Tongue (tissue), 2 donors: Measurements from ENCODE around the gene MRAP2. TPM values are rescaled to one million over a fixed set of nuclear protein-coding genes. Genes with fewer than 3 reads are reported as not detected.
"Not testable (repeated sequence)": the region's sequence is repeated elsewhere in the genome, so short reads cannot be mapped to it uniquely, and the experiment has no call there.

Experiments used
- DNase-seq: peaks from one replicate; pipeline ENCODE4 v3.0.0-alpha.2; 2015
- total RNA-seq: library from RNA; depleted of rRNA; stranded (reverse); fragments of >200 nt; gene quantifications from one replicate; pipeline ENCODE4 v1.2.3, GENCODE V29; 2014

MRAP2 gene
- total RNA-seq, 1 donor from 2014 or later = 32.9 TPM

DNA sequence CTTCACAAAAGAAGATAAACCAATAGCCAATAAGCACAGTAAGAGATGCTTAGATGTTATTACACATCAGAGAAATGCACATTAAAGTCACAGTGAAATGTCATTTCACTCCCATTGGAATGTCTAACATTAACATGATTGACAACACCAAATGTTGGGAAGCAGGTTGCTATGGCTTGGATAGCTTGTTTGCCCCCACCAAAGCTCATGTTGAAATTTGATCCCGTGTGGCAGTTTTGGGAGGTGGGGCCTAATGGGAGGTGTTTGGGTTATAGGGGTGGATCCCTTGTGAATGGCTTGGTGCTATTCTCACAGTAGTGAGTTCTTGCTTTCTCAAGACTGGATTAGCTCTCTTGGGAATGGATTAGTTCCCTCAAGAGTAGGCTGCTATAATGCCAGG is 44.8 kb downstream of the MRAP2 start:
- peak; percentile 88 for DNase-seq

DNA sequence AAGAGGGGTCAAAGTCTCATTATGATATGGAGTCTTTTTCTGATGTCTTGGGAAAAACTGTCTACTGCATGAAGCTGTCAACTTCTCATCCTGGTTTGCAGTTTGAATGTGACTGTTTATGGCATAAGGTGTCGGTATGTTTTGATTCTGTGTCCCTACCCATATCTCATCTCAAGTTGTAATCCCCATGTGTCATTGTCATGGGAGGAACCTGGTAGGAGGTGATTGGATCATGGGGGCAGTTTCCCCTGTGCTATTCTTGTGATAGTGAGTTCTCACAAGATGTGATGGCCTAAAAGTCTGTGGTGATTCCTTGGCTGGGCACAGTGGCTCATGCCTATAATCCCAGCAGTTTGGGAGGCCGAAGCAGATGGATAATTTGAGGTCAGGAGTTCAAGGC is 47.6 kb downstream of the MRAP2 start:
- DNase-seq = no peak

DNA sequence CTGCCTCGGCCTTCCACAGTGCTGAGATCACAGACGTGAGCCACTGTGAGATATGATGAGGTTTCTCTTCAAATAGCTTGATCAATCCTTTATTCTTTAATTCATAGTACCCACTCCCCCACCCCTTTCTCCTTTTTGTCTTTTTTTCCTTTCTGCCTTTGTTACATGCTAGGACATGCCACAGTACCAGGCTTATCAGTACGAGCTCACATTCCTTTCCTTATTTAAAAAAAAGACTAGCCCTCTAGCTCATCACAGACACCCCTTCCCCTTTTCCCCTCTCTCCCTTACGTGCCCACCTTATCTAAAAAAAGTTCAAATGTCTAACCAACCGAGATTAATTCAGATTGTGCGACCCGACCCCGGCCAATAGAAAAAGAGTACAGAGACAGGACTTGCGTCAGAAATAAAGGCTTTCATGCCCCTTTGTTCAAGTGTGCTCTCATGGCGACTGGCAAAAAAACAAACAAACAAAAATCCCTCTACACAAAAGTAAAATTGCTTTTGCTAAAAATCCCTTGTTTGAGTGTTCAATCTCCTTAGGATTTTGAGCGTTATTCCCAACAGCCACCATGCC is 49.2 kb downstream of the MRAP2 start:
- DNase-seq = no peak

DNA sequence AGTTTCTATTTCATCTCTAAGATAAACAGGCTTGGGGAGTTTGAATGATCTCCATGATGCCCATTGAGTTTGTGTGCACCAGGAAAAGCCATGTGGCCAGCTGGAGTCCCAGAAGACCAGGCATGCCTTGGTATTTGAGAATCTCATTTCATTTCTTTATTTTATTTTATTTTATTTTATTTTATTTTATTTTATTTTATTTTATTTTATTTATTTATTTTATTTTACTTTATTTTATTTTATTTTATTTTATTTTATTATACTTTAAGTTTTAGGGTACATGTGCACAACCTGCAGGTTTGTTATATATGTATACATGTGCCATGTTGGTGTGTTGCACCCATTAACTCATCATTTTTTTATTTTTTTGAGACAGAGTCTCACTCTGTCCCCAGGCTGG is 51.1 kb downstream of the MRAP2 start:
- DNase-seq = not testable (repeated sequence)

DNA sequence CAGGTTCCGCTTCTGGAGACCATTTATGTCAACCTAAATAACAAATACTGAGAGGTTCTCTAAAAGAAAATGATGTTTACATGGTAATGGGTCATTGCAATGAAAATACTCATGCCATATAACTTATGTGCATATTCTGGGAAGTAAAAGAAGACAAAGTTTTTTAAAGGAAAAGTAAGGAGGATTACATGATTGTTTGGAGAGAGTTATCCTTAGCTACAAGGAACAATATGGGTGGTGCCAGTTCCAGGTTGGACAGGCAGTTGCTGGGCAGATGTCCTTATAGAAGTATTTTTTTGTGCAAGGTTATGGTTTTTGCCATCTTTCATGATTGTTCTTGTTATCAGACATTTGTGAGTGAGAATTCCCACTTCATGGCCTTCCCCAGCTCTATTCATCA is 52.5 kb downstream of the MRAP2 start:
- no peak for DNase-seq

DNA sequence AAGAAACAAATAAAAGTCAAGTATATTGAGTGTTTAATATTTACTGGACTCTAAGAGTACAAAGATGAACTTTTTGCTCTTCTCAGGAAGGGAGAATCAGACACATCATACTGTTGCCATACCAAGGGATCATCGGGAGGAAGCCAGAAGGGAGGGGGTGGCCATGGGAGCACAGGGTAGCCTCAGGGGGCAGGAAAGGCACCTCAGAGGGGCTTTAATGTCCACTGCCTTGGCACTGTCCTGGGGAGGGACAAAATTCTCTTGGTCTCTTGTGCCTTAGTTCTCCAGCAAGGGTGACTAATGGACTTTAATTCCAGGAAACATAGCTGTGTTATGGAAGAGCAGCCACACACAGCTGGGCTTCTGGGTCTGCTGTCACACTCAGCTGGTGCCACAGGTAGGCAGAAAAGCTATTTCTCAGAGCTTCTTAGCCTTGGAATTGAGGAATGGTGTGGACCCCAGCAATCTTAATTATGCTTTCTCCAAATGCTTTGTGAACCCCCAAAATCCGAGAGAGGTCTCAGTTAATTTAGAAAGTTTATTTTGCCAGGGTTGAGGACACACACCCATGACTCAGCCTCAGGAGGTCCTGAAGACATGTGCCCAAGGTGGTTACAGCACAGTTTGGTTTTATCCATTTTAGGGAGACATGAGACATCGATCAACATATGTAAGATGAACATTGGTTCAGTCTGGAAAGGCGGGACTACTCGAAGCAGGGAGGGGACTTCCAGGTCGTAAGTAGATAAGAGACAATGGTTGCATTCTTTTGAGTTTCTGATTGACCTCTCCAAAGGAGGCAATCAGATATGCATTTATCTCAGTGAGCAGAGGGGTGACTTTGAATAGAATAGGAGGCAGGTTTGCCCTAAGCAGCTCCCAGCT is 53.2 kb downstream of the MRAP2 start:
- DNase-seq = no peak

DNA sequence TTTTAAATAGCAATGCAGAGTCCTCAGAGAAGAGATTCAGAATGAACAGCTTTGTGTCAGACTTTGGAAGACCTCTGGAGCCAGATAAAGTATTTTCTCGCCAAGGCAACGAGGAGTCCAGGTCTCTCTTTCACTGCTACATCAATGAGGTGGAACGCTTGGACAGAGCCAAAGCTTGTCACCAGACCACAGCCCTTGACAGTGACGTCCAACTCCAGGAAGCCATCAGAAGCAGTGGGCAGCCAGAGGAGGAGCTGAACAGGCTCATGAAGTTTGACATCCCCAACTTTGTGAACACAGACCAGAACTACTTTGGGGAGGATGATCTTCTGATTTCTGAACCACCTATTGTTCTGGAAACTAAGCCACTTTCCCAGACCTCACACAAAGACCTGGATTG is 55.5 kb downstream of the MRAP2 start:
- no peak for DNase-seq

DNA sequence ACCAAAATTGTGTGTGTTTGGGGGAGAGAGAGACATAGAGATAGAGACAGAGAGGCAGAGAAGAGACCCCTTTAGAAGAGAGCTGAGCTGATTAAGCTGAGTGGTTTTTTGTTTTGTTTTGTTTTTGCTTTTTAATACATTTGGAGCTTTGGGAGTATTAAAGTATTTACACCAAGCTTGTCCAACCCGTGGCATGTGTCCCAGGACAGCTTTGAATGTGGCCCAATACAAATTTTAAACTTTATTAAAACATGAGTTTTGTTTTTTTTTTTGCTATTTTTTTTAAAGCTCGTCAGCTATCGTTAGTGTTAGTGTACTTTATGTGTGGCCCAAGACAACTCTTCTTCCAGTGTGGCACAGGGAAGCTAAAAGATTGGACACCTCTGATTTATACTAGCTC is 56.0 kb downstream of the MRAP2 start:
- DNase-seq = no peak

DNA sequence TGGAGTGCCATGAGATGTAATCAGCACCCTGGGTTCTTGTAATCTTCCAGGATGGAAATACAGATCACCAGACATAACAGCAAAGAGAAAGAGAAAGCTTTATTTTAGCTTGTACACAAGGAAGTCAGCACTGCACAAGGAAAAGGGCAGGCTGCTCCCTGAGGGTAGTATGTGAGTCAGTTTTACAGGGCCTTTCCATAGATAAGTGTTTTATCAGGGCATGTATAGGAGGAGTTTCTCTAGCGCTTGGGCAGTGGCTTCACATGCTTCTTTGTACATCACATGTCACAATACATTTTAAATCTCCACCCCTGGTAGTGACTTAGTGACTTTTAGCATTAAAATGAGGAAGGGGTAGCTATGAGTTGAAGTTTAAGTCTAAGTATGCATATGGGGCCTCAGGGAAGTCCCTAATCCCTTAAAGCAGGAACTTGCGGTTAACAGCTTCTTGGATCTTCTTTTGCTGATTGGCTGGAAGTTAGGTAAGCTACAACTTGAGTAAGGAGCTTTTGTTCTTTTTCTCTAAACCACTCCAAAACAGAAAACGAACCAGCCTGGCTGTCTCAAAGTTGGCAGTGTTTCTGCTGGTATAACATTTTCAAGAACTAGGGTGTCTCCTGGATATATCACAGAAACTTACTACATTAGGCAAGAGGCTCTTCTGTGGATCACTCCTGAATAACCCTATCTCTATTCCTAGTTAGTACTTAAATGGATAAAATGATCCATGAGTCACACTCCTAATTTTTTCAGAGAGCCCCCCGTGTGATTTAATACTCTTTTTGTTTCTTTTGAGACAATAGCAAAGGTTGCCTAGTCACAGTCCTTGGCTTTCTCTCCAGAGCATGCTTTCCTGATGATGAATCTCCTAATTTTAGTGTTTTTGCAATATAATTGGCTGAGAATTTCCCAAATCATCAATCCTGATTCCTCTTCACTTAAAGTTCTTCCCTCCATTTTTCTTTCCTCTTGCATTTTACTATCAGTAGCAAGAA is 60.2 kb downstream of the MRAP2 start:
- no peak for DNase-seq

DNA sequence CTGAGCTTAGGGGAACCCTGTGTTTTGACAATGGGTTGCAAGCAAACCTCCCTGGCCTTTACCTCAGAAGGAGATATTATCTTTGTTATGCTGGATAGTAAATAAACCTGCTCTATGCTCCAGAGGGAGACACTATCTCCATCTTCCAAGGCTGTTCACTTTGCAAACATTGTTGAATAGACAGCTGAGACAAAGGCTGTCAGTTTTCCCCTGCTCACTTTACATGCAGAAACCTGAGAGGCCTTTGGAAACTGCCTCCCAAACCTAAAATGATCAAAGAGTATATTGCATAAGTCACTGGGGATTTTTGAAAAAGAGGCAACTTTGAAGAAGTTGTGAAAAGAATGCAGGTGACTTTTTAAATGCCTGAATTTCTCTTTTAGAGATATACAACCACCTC is 61.6 kb downstream of the MRAP2 start:
- DNase-seq = no peak

DNA sequence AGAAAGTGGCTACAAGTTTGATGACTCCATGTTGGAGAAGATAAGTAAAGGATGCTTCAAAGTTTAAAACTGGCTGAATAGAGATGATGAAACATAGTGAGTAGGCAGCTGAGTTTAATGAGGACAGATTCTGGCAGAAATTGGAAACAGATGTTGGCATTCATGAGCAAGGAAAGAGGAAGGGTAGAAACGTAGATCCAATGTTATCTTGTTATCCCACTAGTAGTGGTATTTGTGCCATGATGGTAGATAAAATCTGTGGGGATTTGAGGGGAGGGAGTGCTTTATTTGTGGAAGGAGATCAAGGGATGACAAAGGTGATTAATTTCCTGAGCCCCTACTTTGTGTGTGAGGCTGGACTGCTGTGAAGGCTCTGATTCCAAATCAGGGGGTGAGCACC is 69.5 kb downstream of the MRAP2 start:
- no peak for DNase-seq

DNA sequence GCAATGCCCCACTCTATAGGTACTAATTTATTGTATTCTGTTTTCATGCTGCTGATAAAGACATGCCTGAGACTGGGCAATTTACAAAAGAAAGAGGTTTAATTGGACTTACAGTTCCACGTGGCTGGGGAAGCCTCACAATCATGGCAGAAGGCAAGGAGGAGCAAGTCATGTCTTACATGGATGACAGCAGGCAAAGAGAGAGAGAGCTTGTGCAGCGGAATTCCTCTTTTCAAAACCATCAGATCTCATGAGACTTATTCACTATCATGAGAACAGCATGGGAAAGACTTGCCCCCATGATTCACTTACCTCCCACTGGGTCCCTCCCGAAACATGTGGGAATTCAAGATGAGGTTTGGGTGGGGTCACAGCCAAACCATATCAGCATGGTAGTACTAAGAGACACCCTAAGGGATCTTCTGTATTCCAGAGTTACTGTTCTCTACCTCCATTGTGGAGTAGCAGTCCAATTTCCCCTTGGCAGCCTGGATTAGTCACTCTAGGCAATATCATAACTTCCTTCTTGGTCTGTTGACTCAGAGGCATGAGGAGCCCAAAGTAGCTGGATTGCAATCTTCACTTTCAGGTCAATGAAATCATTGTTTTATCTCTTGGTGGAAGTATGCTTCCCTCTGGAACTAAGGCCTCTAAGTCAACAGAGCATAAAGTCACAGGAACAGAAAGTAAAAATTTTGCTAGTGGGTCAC is 71.8 kb downstream of the MRAP2 start:
- not testable (repeated sequence) for DNase-seq

DNA sequence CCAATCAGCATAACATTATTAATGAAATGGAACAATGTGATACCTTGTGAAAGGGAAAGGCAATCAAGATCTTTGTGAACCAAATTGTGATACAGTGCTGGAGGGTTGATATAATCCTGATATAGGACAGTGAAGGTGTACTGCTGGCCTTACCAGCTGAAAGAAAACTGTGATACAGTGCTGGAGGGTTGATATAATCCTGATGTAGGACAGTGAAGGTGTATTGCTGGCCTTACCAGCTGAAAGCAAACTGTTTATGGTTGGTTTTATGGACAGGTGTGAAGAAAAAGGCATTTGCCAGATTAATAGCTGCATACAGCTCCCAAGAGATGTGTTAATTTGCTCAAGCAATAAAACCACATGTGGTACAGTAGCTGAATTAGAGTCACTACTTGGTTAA is 73.9 kb downstream of the MRAP2 start:
- no peak for DNase-seq

DNA sequence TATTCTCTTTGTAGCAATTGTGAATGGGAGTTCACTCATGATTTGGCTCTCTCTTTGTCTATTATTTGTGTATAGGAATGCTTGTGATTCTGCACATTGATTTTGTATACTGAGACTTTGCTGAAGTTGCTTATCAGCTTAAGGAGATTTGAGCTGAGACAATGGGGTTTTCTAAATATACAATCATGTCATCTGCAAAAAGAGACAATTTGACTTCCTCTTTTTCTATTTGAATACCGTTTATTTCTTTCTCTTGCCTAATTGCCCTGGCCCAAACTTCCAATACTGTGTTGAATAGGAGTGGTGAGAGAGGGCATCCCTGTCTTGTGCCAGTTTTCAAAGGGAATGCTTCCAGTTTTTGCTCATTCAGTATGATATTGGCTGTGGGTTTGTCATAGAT is 77.8 kb downstream of the MRAP2 start:
- DNase-seq = not testable (repeated sequence)

DNA sequence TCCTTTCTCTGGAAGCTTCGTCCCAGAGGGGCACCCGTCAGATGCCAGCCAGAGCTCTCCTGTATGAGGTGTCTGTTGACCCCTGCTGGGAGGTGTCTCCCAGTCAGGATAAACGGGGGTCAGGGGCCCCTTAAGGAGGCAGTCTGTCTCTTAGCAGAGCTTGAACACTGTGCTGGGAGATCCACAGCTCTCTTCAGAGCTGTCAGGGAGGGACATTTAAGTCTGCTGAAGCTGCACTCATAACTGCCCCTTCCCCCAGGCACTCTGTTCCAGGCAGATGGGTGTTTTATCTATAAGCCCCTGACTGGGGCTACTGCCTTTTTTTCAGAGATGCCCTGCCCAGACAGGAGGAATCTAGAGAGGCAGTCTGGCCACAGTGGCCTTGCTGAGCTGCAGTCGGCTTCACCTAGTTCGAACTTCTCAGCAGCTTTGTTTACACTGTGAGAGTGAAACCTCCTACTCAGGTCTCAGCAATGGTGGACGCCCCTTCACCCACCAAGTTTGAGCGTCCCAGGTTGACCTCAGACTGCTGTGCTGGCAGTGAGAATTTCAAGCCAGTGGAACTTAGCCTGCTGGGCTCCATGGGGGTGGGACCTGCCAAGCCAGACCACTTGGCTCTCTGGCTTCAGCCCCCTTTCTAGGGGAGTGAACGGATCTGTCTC is 81.5 kb downstream of the MRAP2 start:
- DNase-seq = not testable (repeated sequence)

DNA sequence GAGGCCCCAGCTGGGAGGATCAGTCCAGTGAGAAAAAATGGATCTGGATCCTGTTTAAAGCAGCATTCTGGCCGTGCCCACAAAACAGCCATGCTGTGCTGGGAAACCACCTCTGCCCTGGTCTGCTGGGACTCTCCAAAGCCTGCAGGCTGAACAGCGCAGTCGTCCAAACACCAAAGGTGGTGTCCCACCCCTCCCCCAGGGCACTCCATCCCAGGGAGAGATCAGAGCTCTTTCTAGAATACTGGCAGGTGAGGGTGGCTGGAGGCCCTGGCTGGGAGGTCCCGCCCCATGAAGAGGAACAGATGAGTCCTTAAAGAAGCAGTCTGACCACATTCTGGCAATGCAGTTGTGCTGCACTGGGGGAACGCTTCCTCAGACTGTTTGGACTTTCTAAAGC is 84.6 kb downstream of the MRAP2 start:
- no peak for DNase-seq

DNA sequence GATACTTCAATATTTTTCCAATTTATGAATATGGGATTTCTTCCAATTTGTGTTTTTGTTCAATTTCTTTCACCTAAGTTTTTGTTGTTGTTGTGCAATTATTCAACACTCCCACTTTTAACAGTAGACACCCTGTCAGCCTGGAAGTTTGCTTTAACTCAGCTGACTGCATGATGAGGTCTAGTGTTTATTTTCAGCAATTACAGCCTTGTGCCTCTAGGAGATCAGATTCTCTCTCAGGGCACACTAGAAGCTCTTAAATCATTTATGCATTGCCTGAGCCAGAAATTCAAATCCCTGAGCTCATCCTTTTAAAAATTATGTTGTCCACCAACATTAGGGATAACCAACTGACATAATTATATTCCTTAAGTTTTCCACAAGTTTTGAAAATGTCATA is 85.7 kb downstream of the MRAP2 start:
- peak; percentile 14 for DNase-seq

DNA sequence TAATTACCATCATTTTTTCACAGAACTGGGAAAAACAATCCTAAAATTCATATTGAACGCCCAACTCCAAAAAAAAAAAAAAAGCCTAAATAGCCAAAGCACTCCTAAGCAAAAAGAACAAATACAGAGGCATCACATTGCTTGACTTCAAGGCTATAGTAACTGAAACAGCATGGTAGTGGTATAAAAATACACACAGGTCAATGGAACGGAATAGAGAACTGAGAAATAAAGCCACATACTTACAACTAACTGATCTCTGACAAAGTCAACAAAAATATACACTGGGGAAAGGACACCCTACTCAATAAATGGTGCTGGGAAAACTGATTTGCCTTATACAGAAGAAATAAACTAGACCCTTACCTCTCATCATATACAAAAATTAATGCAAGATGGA is 89.6 kb downstream of the MRAP2 start:
- DNase-seq = no peak

DNA sequence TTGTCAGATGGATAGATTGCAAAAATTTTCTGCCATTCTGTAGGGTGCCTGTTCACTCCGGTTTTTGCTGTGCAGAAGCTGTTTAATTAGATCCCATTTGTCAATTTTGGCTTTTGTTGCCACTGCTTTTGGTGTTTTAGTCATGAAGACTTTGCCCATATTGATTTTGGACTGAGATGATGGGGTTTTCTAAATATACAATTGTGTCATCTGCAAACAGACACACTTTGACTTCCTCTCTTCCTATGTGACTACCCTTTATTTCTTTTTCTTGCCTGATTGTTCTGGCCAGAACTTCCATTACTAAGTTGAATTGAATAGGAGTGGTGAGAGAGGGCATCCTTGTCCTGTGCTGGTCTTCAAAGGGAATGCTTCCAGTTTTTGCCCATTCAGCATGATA is 96.0 kb downstream of the MRAP2 start:
- DNase-seq = not testable (repeated sequence)

DNA sequence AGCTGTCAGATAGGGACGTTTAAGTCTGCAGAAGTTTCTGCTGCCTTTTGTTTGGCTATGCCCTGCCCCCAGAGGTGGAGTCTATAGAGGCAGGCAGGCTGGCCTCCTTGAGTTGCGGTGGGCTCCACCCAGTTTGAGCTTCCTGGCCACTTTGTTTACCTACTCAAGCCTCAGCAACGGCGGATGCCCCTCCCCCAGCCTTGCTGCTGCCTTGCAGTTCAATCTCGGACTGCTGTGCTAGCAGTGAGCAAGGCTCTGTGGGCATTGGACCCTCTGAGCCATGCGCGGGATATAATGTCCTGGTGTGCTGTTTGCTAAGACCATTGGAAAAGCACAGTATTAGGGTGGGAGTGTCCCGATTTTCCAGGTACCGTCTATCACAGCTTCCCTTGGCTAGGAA is 99.8 kb downstream of the MRAP2 start:
- DNase-seq = not testable (repeated sequence)

DNA sequence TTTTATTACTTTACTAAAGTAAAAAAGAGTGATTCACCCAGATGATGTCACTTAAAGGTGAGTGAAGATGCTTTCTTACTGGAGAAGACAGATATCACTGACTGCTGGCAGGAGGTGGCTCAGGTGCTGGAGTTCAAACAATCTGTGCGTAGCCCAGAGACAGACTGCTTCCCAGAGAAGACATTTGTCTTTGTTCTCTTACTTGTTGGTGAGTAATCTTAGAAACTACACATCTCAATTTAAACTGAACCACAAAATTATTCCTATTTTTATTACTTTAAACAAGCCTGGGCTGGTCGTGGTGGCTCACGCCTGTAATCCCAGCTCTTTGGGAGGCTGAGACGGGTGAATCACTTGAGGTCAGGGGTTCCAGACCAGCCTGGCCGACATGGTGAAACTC is 101.7 kb downstream of the MRAP2 start:
- no peak for DNase-seq
